GM23248 (cell line): Measurements from ENCODE around the gene CD248. TPM values are rescaled to one million over a fixed set of nuclear protein-coding genes. Genes with fewer than 3 reads are reported as not detected.

Source experiments
- DNase-seq: peaks from one replicate; pipeline ENCODE4 v3.0.0-alpha.2; 2015
- H2AFZ ChIP-seq: fragments of 200-600 bp; sonication (generic); 2 replicates; pipeline ENCODE4 v1.6.1; 2016; ENCODE audit warnings: antibody characterized with exemption
- H3F3A ChIP-seq: fragments of 200-600 bp; sonication (generic); 2 replicates; pipeline ENCODE4 v1.6.1; 2016; ENCODE audit warnings: mild to moderate bottlenecking, antibody characterized with exemption, mixed run types; ENCODE audit not compliant: insufficient read depth
- H3K27ac ChIP-seq: fragments of 200-600 bp; sonication (generic); 2 replicates; pipeline ENCODE4 v1.5.1; 2016; ENCODE audit warnings: mild to moderate bottlenecking
- H3K27me3 ChIP-seq: fragments of 200-600 bp; sonication (generic); replicated peaks from 2 replicates; pipeline ENCODE4 v1.6.1; 2016; ENCODE audit warnings: mild to moderate bottlenecking; ENCODE audit not compliant: insufficient read depth
- H3K36me3 ChIP-seq: fragments of 200-600 bp; sonication (generic); 2 replicates; pipeline ENCODE4 v1.6.1; 2016; ENCODE audit warnings: low read depth, mild to moderate bottlenecking
- H3K4me1 ChIP-seq: fragments of 200-600 bp; sonication (generic); 2 replicates; pipeline ENCODE4 v1.6.1; 2016; ENCODE audit warnings: mild to moderate bottlenecking; ENCODE audit not compliant: insufficient read depth
- H3K4me2 ChIP-seq: fragments of 200-600 bp; sonication (generic); one replicate; pipeline ENCODE4 v1.6.1; 2016; ENCODE audit warnings: mild to moderate bottlenecking; ENCODE audit not compliant: unreplicated experiment
- H3K4me3 ChIP-seq: fragments of 200-600 bp; sonication (generic); 2 replicates; pipeline ENCODE4 v1.5.1; 2016; ENCODE audit warnings: mild to moderate bottlenecking
- H3K79me2 ChIP-seq: fragments of 200-600 bp; sonication (generic); 2 replicates; pipeline ENCODE4 v1.6.1; 2016; ENCODE audit warnings: mild to moderate bottlenecking; ENCODE audit not compliant: insufficient read depth
- H3K9ac ChIP-seq: fragments of 200-600 bp; sonication (generic); 2 replicates; pipeline ENCODE4 v1.6.1; 2016; ENCODE audit warnings: mild to moderate bottlenecking
- H3K9me2 ChIP-seq: fragments of 200-600 bp; sonication (generic); 2 replicates; pipeline ENCODE4 v1.6.1; 2016; ENCODE audit warnings: mixed run types, mild to moderate bottlenecking, moderate library complexity; ENCODE audit not compliant: insufficient read depth
- H3K9me3 ChIP-seq: fragments of 200-600 bp; sonication (generic); one replicate; pipeline ENCODE4 v1.6.1; 2017; ENCODE audit warnings: low read depth
- H4K20me1 ChIP-seq: fragments of 200-600 bp; sonication (generic); 2 replicates; pipeline ENCODE4 v1.6.0; 2016; ENCODE audit not compliant: insufficient read depth
- EZH2 ChIP-seq: fragments of 200-600 bp; sonication (generic); IDR thresholded peaks from 2 replicates; pipeline ENCODE4 v1.6.1; 2018; ENCODE audit warnings: antibody characterized with exemption, mild to moderate bottlenecking; ENCODE audit not compliant: insufficient read depth, poor library complexity, severe bottlenecking
- EZH2phosphoT487 ChIP-seq: fragments of 200-600 bp; sonication (generic); IDR thresholded peaks from 2 replicates; pipeline ENCODE4 v1.6.1; 2018; ENCODE audit warnings: antibody characterized with exemption, moderate library complexity, mild to moderate bottlenecking, low read depth; ENCODE audit not compliant: insufficient read depth
- WGBS, 2 experiments: methylation state at CpG; one replicate each; pipeline ENCODE4 v1.1.6; 2015 to 2017; ENCODE audit warnings: low lambda C conversion rate in 2 of 2, low coverage in 1 of 2; ENCODE audit errors: missing lambda C conversion rate in 2 of 2; 5-methylcytosine and 5-hydroxymethylcytosine counted together
- in situ Hi-C: fragments of 300-500 bp; cut with MboI; formaldehyde crosslinking; loops from 2 replicates; pipeline ENCODE4 v1.15.0; 2020
- polyA plus RNA-seq: library from polyadenylated mRNA; unstranded; fragments of >200 nt; fragmentation: Nextera tagmentation; extraction: Ambion mirVana; gene quantifications from 2 replicates; pipeline ENCODE4 v1.2.1, GENCODE V29; 2016
- total RNA-seq: library from RNA; depleted of rRNA; stranded (reverse); fragments of >200 nt; shearing (Covaris generic); gene quantifications from 2 replicates; pipeline ENCODE4 v1.2.3, GENCODE V29; 2014

CD248 gene
- total and polyA plus RNA-seq, 2 experiments from 2014 or later, result 212 to 616 TPM

- Histone ChIP-seq H3K27me3 (no peaks in the 10 kb centered on the region), H3K9me2 (no peaks in the 10 kb centered on the region), H2AFZ (no peak overlapping the region), H3K9me3 (no peaks in the 10 kb centered on the region), H3K27ac (peak overlapping the region; percentile 73), H3K4me3 (no peak overlapping the region), H3K4me2 (no peak overlapping the region), H3K4me1 (peaks cover 57% of the 10 kb centered on the region), H3F3A (peaks cover 46% of the 10 kb centered on the region), H4K20me1 (no peaks in the 10 kb centered on the region), H3K36me3 (no peaks in the 10 kb centered on the region), H3K9ac (0 out of 2 replicates have a peak overlapping the region, but pooled peaks have one; percentile 44), H3K79me2 (no peaks in the 10 kb centered on the region)
- in situ Hi-C loops, result no loop called here
- WGBS, 2 experiments, result 56 to 57% methylated on average over 8 of the region's 8 CpGs
- TF ChIP-seq EZH2phosphoT487 (no peak), EZH2 (no peak)
- DNase-seq, result peak; percentile 38
These were observed 8.4 kb upstream of the CD248 start for GRCh38 chr11:66325263-66325671.

- Histone ChIP-seq H3K27ac (peak overlapping the region; percentile 73), H2AFZ (0 out of 2 replicates have a peak overlapping the region, but pooled peaks have one; percentile 33), H3K9me3 (no peaks in the 10 kb centered on the region), H3K4me3 (no peak overlapping the region), H3K27me3 (no peaks in the 10 kb centered on the region), H3K9me2 (no peaks in the 10 kb centered on the region), H4K20me1 (no peaks in the 10 kb centered on the region), H3K4me1 (peaks cover 57% of the 10 kb centered on the region), H3F3A (peaks cover 40% of the 10 kb centered on the region), H3K79me2 (no peaks in the 10 kb centered on the region), H3K9ac (peak overlapping the region; percentile 44), H3K4me2 (no peak overlapping the region), H3K36me3 (no peaks in the 10 kb centered on the region)
- DNase-seq, result peak; percentile 77
- no peak for TF ChIP-seq EZH2
- no peak for TF ChIP-seq EZH2phosphoT487
- in situ Hi-C loops, result no loop called here
- WGBS, 2 experiments, result 1 to 7% methylated on average over 10 of the region's 10 CpGs
These were observed 7.8 kb upstream of the CD248 start for GRCh38 chr11:66324664-66325063.

- no peak overlapping the region for H3K27ac ChIP-seq
- H3K4me1 ChIP-seq, result peaks cover 57% of the 10 kb centered on the region
These were observed 6.8 kb upstream of the CD248 start for GRCh38 chr11:66323684-66324083.

GRCh38 chr11:66322732-66323427, 6.0 kb upstream of the CD248 start:
- peak; percentile 82 for DNase-seq
- H3K27me3 ChIP-seq, result no peaks in the 10 kb centered on the region
- WGBS, 2 experiments, result 27 to 68% methylated on average over 3 to 11 of the region's 11 CpGs
- H4K20me1 ChIP-seq, result no peaks in the 10 kb centered on the region
- H3K9me2 ChIP-seq, result no peaks in the 10 kb centered on the region
- no peak overlapping the region for H3K4me2 ChIP-seq
- no peaks in the 10 kb centered on the region for H3K9me3 ChIP-seq
- no peak overlapping the region for H3K4me3 ChIP-seq
- no peaks in the 10 kb centered on the region for H3K36me3 ChIP-seq
- H2AFZ ChIP-seq, result peak overlapping the region; percentile 63
- in situ Hi-C loops, result no loop called here
- peak overlapping the region; percentile 76 for H3K27ac ChIP-seq
- peaks cover 37% of the 10 kb centered on the region for H3F3A ChIP-seq
- no peak for TF ChIP-seq EZH2phosphoT487
- no peak for TF ChIP-seq EZH2
- H3K9ac ChIP-seq, result peak overlapping the region; percentile 51
- H3K79me2 ChIP-seq, result no peaks in the 10 kb centered on the region
- peaks cover 57% of the 10 kb centered on the region for H3K4me1 ChIP-seq

More at GRCh38 chr11:66323684-66324083, 6.8 kb upstream of the CD248 start:
- H3K36me3 ChIP-seq, result no peaks in the 10 kb centered on the region
- H2AFZ ChIP-seq, result no peak overlapping the region
- no peak overlapping the region for H3K4me2 ChIP-seq
- H3K9me3 ChIP-seq, result no peaks in the 10 kb centered on the region
- no peak overlapping the region for H3K9ac ChIP-seq
- no peaks in the 10 kb centered on the region for H3K27me3 ChIP-seq
- TF ChIP-seq EZH2 (no peak), EZH2phosphoT487 (no peak)
- no peaks in the 10 kb centered on the region for H3K9me2 ChIP-seq
- H4K20me1 ChIP-seq, result no peaks in the 10 kb centered on the region
- in situ Hi-C loops, result no loop called here
- no peaks in the 10 kb centered on the region for H3K79me2 ChIP-seq
- 100% methylated on average over 1 of the region's 1 CpG for WGBS, 2 experiments
- peaks cover 36% of the 10 kb centered on the region for H3F3A ChIP-seq
- DNase-seq, result no peak
- H3K4me3 ChIP-seq, result no peak overlapping the region
